Mononuclear cell (primary cell): ENCODE data around the gene FRMD4A. TPM values are rescaled to one million over a fixed set of nuclear protein-coding genes. Genes with fewer than 3 reads are reported as not detected.
"Not testable (repeated sequence)": the region's sequence is repeated elsewhere in the genome, so short reads cannot be mapped to it uniquely, and the experiment has no call there.

Experiments used
- H3K27me3 ChIP-seq: 2 replicates; pipeline ENCODE4 v1.6.0; 2011; ENCODE audit warnings: low read length, control low read depth; ENCODE audit not compliant: insufficient read depth
- H3K4me1 ChIP-seq: 2 replicates; pipeline ENCODE4 v1.5.1; 2011; ENCODE audit warnings: mild to moderate bottlenecking, low read length, control low read depth; ENCODE audit not compliant: insufficient read depth
- H3K4me3 ChIP-seq: 2 replicates; pipeline ENCODE4 v1.5.1; 2011; ENCODE audit warnings: mild to moderate bottlenecking, low read length, moderate library complexity
- H3K9me3 ChIP-seq: 2 replicates; pipeline ENCODE4 v1.5.1; 2011; ENCODE audit warnings: low read depth, mild to moderate bottlenecking, control low read depth, low read length
- total RNA-seq: library from RNA; depleted of rRNA; stranded (reverse); fragments of >200 nt; gene quantifications from one replicate; pipeline ENCODE4 v1.2.3, GENCODE V29; 2012

The FRMD4A gene
- total RNA-seq, 1 donor, result 0.63 TPM

GRCh38 chr10:13938950-13939349, 391.8 kb downstream of the FRMD4A start:
- Histone ChIP-seq H3K9me3 (no peaks in the 10 kb centered on the region), H3K4me1 (no peaks in the 10 kb centered on the region), H3K27me3 (peaks cover 6% of the 10 kb centered on the region), H3K4me3 (no peak overlapping the region)

- no peak overlapping the region for H3K4me3 ChIP-seq
- H3K27me3 ChIP-seq, result peaks cover 8% of the 10 kb centered on the region
- H3K4me1 ChIP-seq, result no peaks in the 10 kb centered on the region
- H3K9me3 ChIP-seq, result no peaks in the 10 kb centered on the region
These were observed 393.9 kb downstream of the FRMD4A start for GRCh38 chr10:13936826-13937225.

GRCh38 chr10:13930120-13930519, 400.6 kb downstream of the FRMD4A start:
- Histone ChIP-seq H3K4me1 (peaks cover 10% of the 10 kb centered on the region), H3K4me3 (no peak overlapping the region), H3K9me3 (no peaks in the 10 kb centered on the region), H3K27me3 (peaks cover 10% of the 10 kb centered on the region)

- Histone ChIP-seq H3K27me3 (peaks cover 10% of the 10 kb centered on the region), H3K4me3 (no peak overlapping the region), H3K4me1 (peaks cover 10% of the 10 kb centered on the region), H3K9me3 (no peaks in the 10 kb centered on the region)
These were observed 402.3 kb downstream of the FRMD4A start for GRCh38 chr10:13928451-13928850.

- no peak overlapping the region for H3K4me3 ChIP-seq
- H3K27me3 ChIP-seq, result peaks cover 6% of the 10 kb centered on the region
- H3K9me3 ChIP-seq, result no peaks in the 10 kb centered on the region
- H3K4me1 ChIP-seq, result peaks cover 10% of the 10 kb centered on the region
These were observed 404.5 kb downstream of the FRMD4A start for GRCh38 chr10:13925971-13926780.

GRCh38 chr10:13924040-13924725, 406.5 kb downstream of the FRMD4A start:
- Histone ChIP-seq H3K9me3 (no peaks in the 10 kb centered on the region), H3K27me3 (peaks cover 5% of the 10 kb centered on the region), H3K4me1 (peaks cover 6% of the 10 kb centered on the region), H3K4me3 (no peak overlapping the region)

- H3K4me3 ChIP-seq, result no peak overlapping the region
- H3K4me1 ChIP-seq, result peaks cover 6% of the 10 kb centered on the region
- H3K27me3 ChIP-seq, result peaks cover 5% of the 10 kb centered on the region
- no peaks in the 10 kb centered on the region for H3K9me3 ChIP-seq
These were observed 408.1 kb downstream of the FRMD4A start for GRCh38 chr10:13922586-13922985.

GRCh38 chr10:13921941-13922340, 408.8 kb downstream of the FRMD4A start:
- peaks cover 5% of the 10 kb centered on the region for H3K27me3 ChIP-seq
- peaks cover 6% of the 10 kb centered on the region for H3K4me1 ChIP-seq
- no peaks in the 10 kb centered on the region for H3K9me3 ChIP-seq
- no peak overlapping the region for H3K4me3 ChIP-seq

- not testable (repeated sequence) for H3K27me3 ChIP-seq, H3K4me1 ChIP-seq, H3K9me3 ChIP-seq, H3K4me3 ChIP-seq
These were observed 409.6 kb downstream of the FRMD4A start for GRCh38 chr10:13921131-13921530.

- Histone ChIP-seq H3K9me3 (no peaks in the 10 kb centered on the region), H3K4me1 (no peaks in the 10 kb centered on the region), H3K4me3 (no peak overlapping the region), H3K27me3 (peaks cover 5% of the 10 kb centered on the region)
These were observed 410.3 kb downstream of the FRMD4A start for GRCh38 chr10:13920465-13920864.

- Histone ChIP-seq H3K9me3 (no peaks in the 10 kb centered on the region), H3K27me3 (peaks cover 5% of the 10 kb centered on the region), H3K4me3 (no peak overlapping the region), H3K4me1 (no peaks in the 10 kb centered on the region)
These were observed 410.7 kb downstream of the FRMD4A start for GRCh38 chr10:13920031-13920430.

GRCh38 chr10:13917791-13918190, 412.9 kb downstream of the FRMD4A start:
- Histone ChIP-seq H3K4me1 (no peaks in the 10 kb centered on the region), H3K9me3 (no peaks in the 10 kb centered on the region), H3K4me3 (no peak overlapping the region), H3K27me3 (peaks cover 5% of the 10 kb centered on the region)

- H3K4me3 ChIP-seq, result no peak overlapping the region
- H3K4me1 ChIP-seq, result peaks cover 4% of the 10 kb centered on the region
- H3K9me3 ChIP-seq, result no peaks in the 10 kb centered on the region
These were observed 414.3 kb downstream of the FRMD4A start for GRCh38 chr10:13916384-13916947.

GRCh38 chr10:13915710-13916109, 415.0 kb downstream of the FRMD4A start:
- Histone ChIP-seq H3K4me3 (no peak overlapping the region), H3K27me3 (peaks cover 5% of the 10 kb centered on the region), H3K9me3 (no peaks in the 10 kb centered on the region), H3K4me1 (peaks cover 6% of the 10 kb centered on the region)

More at GRCh38 chr10:13916384-13916947, 414.3 kb downstream of the FRMD4A start:
- H3K27me3 ChIP-seq, result peaks cover 5% of the 10 kb centered on the region

- Histone ChIP-seq H3K4me3 (no peak overlapping the region), H3K9me3 (no peaks in the 10 kb centered on the region), H3K4me1 (peaks cover 12% of the 10 kb centered on the region), H3K27me3 (no peaks in the 10 kb centered on the region)
These were observed 416.8 kb downstream of the FRMD4A start for GRCh38 chr10:13913897-13914296.
